Measurements from ENCODE around the gene SSTR3. TPM values are rescaled to one million over a fixed set of nuclear protein-coding genes. Genes with fewer than 3 reads are reported as not detected.

The SSTR3 gene
- polyA plus RNA-seq, 1 donor from 2014 or later, result not detected

GRCh38 chr22:37260155-37260795 is 48.0 kb upstream of the SSTR3 start:
- no peak overlapping the region for H3K4me2 ChIP-seq (ENCODE audit: low read length)
- H3K9me3 ChIP-seq (ENCODE audit: low read length), result no peaks in the 10 kb centered on the region
- no peaks in the 10 kb centered on the region for H3F3A ChIP-seq (ENCODE audit: insufficient read depth, low read length, poor library complexity, severe bottlenecking)
- no peaks in the 10 kb centered on the region for H3K9me2 ChIP-seq (ENCODE audit: insufficient read depth, low read length)
- H3K27ac ChIP-seq (ENCODE audit: low read length), result no peak overlapping the region
- H3K79me2 ChIP-seq (replicated peaks; ENCODE audit: insufficient read depth, low read length), result no peaks in the 10 kb centered on the region
- H4K20me1 ChIP-seq (ENCODE audit: insufficient read depth), result no peaks in the 10 kb centered on the region
- no peaks in the 10 kb centered on the region for H3K27me3 ChIP-seq (ENCODE audit: insufficient read depth, low read depth, low read length)
- no peak overlapping the region for H3K9ac ChIP-seq (ENCODE audit: low read length)
- no peak overlapping the region for H2AFZ ChIP-seq (ENCODE audit: low read depth, low read length)
- TF ChIP-seq EP300 (conservative IDR thresholded peaks at IDR 0.05; ENCODE audit: poor library complexity, severe bottlenecking), result peak; percentile 14
- TF ChIP-seq MXI1 (conservative IDR thresholded peaks at IDR 0.05; ENCODE audit: poor library complexity, severe bottlenecking), result no peak
- no peak for TF ChIP-seq TAF1 (IDR thresholded peaks at IDR 0.05; ENCODE audit: low read depth)
- TF ChIP-seq CTCF (IDR thresholded peaks at IDR 0.05; ENCODE audit: poor library complexity, severe bottlenecking), result no peak
- TF ChIP-seq REST (IDR thresholded peaks at IDR 0.05; ENCODE audit: borderline replicate concordance), result no peak
- TF ChIP-seq POLR2AphosphoS5 (IDR thresholded peaks at IDR 0.05), result peak; percentile 13
- TF ChIP-seq SMC3 (conservative IDR thresholded peaks at IDR 0.05; ENCODE audit: poor library complexity), result no peak
- no peak overlapping the region for H3K4me3 ChIP-seq (ENCODE audit: low read length)
- H3K36me3 ChIP-seq (ENCODE audit: insufficient read depth, low read length), result no peaks in the 10 kb centered on the region

- Histone ChIP-seq H3K9me3 (ENCODE audit: low read length) (no peaks in the 10 kb centered on the region), H2AFZ (ENCODE audit: low read depth, low read length) (no peak overlapping the region), H3K4me3 (ENCODE audit: low read length) (no peak overlapping the region), H3K79me2 (replicated peaks; ENCODE audit: insufficient read depth, low read length) (no peaks in the 10 kb centered on the region), H3K36me3 (ENCODE audit: insufficient read depth, low read length) (no peaks in the 10 kb centered on the region), H3K9ac (ENCODE audit: low read length) (no peak overlapping the region), H4K20me1 (ENCODE audit: insufficient read depth) (no peaks in the 10 kb centered on the region), H3K4me2 (ENCODE audit: low read length) (no peak overlapping the region), H3K27ac (ENCODE audit: low read length) (no peak overlapping the region), H3K9me2 (ENCODE audit: insufficient read depth, low read length) (no peaks in the 10 kb centered on the region), H3K27me3 (ENCODE audit: insufficient read depth, low read depth, low read length) (no peaks in the 10 kb centered on the region), H3F3A (ENCODE audit: insufficient read depth, low read length, poor library complexity, severe bottlenecking) (no peaks in the 10 kb centered on the region)
- TF ChIP-seq REST (IDR thresholded peaks at IDR 0.05; ENCODE audit: borderline replicate concordance) (no peak), CTCF (IDR thresholded peaks at IDR 0.05; ENCODE audit: poor library complexity, severe bottlenecking) (peak; percentile 56)
Observed at GRCh38 chr22:37259540-37260029, 47.3 kb upstream of the SSTR3 start.

All from neural cell (in vitro differentiated cells).